Panc1 (cell line): ENCODE measurements around the gene LLGL2.

Source experiments
- CTCF ChIP-seq: fragments of 450-650 bp; IDR thresholded peaks from 2 replicates; pipeline ENCODE4 v1.5.1; 2017; ENCODE audit warnings: mild to moderate bottlenecking
- POLR2AphosphoS5 ChIP-seq: IDR thresholded peaks from 2 replicates; pipeline ENCODE4 v1.6.1; 2012; ENCODE audit warnings: mild to moderate bottlenecking, low read depth, low read length, moderate library complexity
- SIN3A ChIP-seq: IDR thresholded peaks from 2 replicates; pipeline ENCODE4 v1.6.1; 2012; ENCODE audit warnings: low read depth, mild to moderate bottlenecking, low read length, moderate library complexity, borderline replicate concordance; ENCODE audit not compliant: insufficient read depth
- TCF7L2 ChIP-seq: IDR thresholded peaks from 2 replicates; pipeline ENCODE4 v1.6.1; 2011; ENCODE audit warnings: mild to moderate bottlenecking, low read depth, low read length, inconsistent platforms

GRCh38 chr17:75611851-75612429, 86.4 kb downstream of the LLGL2 start:
- TF ChIP-seq CTCF (no peak), POLR2AphosphoS5 (no peak), TCF7L2 (no peak), SIN3A (no peak)
